IPS-18a (cell line): Measurements from ENCODE around the gene LACTB.

Experiments
- H3K27ac ChIP-seq: one replicate; pipeline ENCODE4 v1.5.1; 2013; ENCODE audit warnings: low read length
- H3K27me3 ChIP-seq: one replicate; pipeline ENCODE4 v1.6.1; 2013; ENCODE audit warnings: mild to moderate bottlenecking, low read length; ENCODE audit not compliant: control insufficient read depth, insufficient read depth
- H3K36me3 ChIP-seq: one replicate; pipeline ENCODE4 v1.6.1; 2013; ENCODE audit warnings: low read depth, low read length; ENCODE audit not compliant: control insufficient read depth
- H3K4me1 ChIP-seq: one replicate; pipeline ENCODE4 v1.6.1; 2013; ENCODE audit warnings: low read depth, low read length; ENCODE audit not compliant: control insufficient read depth
- H3K4me3 ChIP-seq: one replicate; pipeline ENCODE4 v1.5.1; 2013; ENCODE audit warnings: low read length
- H3K9ac ChIP-seq: one replicate; pipeline ENCODE4 v1.6.1; 2013; ENCODE audit warnings: mild to moderate bottlenecking, low read length, moderate library complexity
- H3K9me3 ChIP-seq: one replicate; pipeline ENCODE4 v1.6.1; 2013; ENCODE audit warnings: low read depth, low read length; ENCODE audit not compliant: control insufficient read depth

LACTB gene

GRCh38 chr15:63082366-63082765, 39.3 kb upstream of the LACTB start:
- Histone ChIP-seq H3K36me3 (no peaks in the 10 kb centered on the region), H3K4me1 (peaks cover 39% of the 10 kb centered on the region), H3K27me3 (no peaks in the 10 kb centered on the region), H3K27ac (no peak overlapping the region), H3K9me3 (no peaks in the 10 kb centered on the region), H3K9ac (no peak overlapping the region), H3K4me3 (no peak overlapping the region)

- Histone ChIP-seq H3K4me1 (peaks cover 33% of the 10 kb centered on the region), H3K4me3 (no peak overlapping the region), H3K27ac (no peak overlapping the region), H3K9ac (no peak overlapping the region), H3K36me3 (no peaks in the 10 kb centered on the region), H3K27me3 (no peaks in the 10 kb centered on the region), H3K9me3 (no peaks in the 10 kb centered on the region)
Observed at GRCh38 chr15:63083044-63083443, 38.6 kb upstream of the LACTB start.

- no peaks in the 10 kb centered on the region for H3K9me3 ChIP-seq
- peaks cover 32% of the 10 kb centered on the region for H3K4me1 ChIP-seq
- no peaks in the 10 kb centered on the region for H3K27me3 ChIP-seq
- H3K9ac ChIP-seq = no peak overlapping the region
- no peak overlapping the region for H3K27ac ChIP-seq
- H3K36me3 ChIP-seq = no peaks in the 10 kb centered on the region
- H3K4me3 ChIP-seq = no peak overlapping the region
Observed at GRCh38 chr15:63083541-63083940, 38.1 kb upstream of the LACTB start.

- Histone ChIP-seq H3K27ac (no peak overlapping the region), H3K4me1 (peaks cover 40% of the 10 kb centered on the region), H3K4me3 (no peak overlapping the region), H3K36me3 (no peaks in the 10 kb centered on the region), H3K9ac (no peak overlapping the region), H3K27me3 (no peaks in the 10 kb centered on the region), H3K9me3 (no peaks in the 10 kb centered on the region)
Observed at GRCh38 chr15:63084806-63085205, 36.9 kb upstream of the LACTB start.

- Histone ChIP-seq H3K4me1 (peaks cover 38% of the 10 kb centered on the region), H3K4me3 (no peak overlapping the region), H3K27me3 (no peaks in the 10 kb centered on the region), H3K9ac (no peak overlapping the region), H3K36me3 (no peaks in the 10 kb centered on the region), H3K27ac (no peak overlapping the region), H3K9me3 (no peaks in the 10 kb centered on the region)
Observed at GRCh38 chr15:63085289-63085688, 36.4 kb upstream of the LACTB start.

GRCh38 chr15:63086271-63086670, 35.4 kb upstream of the LACTB start:
- peaks cover 34% of the 10 kb centered on the region for H3K4me1 ChIP-seq

GRCh38 chr15:63086947-63087346, 34.7 kb upstream of the LACTB start:
- Histone ChIP-seq H3K27ac (no peak overlapping the region), H3K4me1 (peaks cover 34% of the 10 kb centered on the region), H3K9ac (no peak overlapping the region), H3K9me3 (no peaks in the 10 kb centered on the region), H3K27me3 (no peaks in the 10 kb centered on the region), H3K36me3 (no peaks in the 10 kb centered on the region), H3K4me3 (no peak overlapping the region)

More at GRCh38 chr15:63086271-63086670, 35.4 kb upstream of the LACTB start:
- Histone ChIP-seq H3K9me3 (no peaks in the 10 kb centered on the region), H3K36me3 (no peaks in the 10 kb centered on the region), H3K27me3 (no peaks in the 10 kb centered on the region), H3K4me3 (no peak overlapping the region), H3K9ac (no peak overlapping the region), H3K27ac (no peak overlapping the region)

GRCh38 chr15:63088533-63089245, 33.0 kb upstream of the LACTB start:
- H3K27ac ChIP-seq = no peak overlapping the region
- no peak overlapping the region for H3K9ac ChIP-seq
- no peaks in the 10 kb centered on the region for H3K36me3 ChIP-seq
- no peaks in the 10 kb centered on the region for H3K9me3 ChIP-seq
- H3K27me3 ChIP-seq = no peaks in the 10 kb centered on the region
- no peak overlapping the region for H3K4me3 ChIP-seq
- H3K4me1 ChIP-seq = peaks cover 26% of the 10 kb centered on the region

GRCh38 chr15:63089260-63090043, 32.2 kb upstream of the LACTB start:
- H3K36me3 ChIP-seq = no peaks in the 10 kb centered on the region
- no peak overlapping the region for H3K27ac ChIP-seq
- no peak overlapping the region for H3K4me3 ChIP-seq

GRCh38 chr15:63090472-63090871, 31.2 kb upstream of the LACTB start:
- H3K4me1 ChIP-seq = peaks cover 26% of the 10 kb centered on the region
- no peak overlapping the region for H3K4me3 ChIP-seq
- no peaks in the 10 kb centered on the region for H3K9me3 ChIP-seq
- no peaks in the 10 kb centered on the region for H3K27me3 ChIP-seq
- no peaks in the 10 kb centered on the region for H3K36me3 ChIP-seq
- no peak overlapping the region for H3K9ac ChIP-seq
- no peak overlapping the region for H3K27ac ChIP-seq

More at GRCh38 chr15:63089260-63090043, 32.2 kb upstream of the LACTB start:
- Histone ChIP-seq H3K9ac (no peak overlapping the region), H3K9me3 (no peaks in the 10 kb centered on the region), H3K27me3 (no peaks in the 10 kb centered on the region), H3K4me1 (peaks cover 26% of the 10 kb centered on the region)

- Histone ChIP-seq H3K9ac (no peak overlapping the region), H3K27ac (no peak overlapping the region), H3K4me3 (no peak overlapping the region), H3K27me3 (no peaks in the 10 kb centered on the region), H3K4me1 (peaks cover 26% of the 10 kb centered on the region), H3K36me3 (no peaks in the 10 kb centered on the region), H3K9me3 (no peaks in the 10 kb centered on the region)
Observed at GRCh38 chr15:63090887-63091286, 30.8 kb upstream of the LACTB start.
